Stimulated activated CD4-positive, alpha-beta T cell treated with anti-CD3 and anti-CD28 coated beads, Interleukin-12 subunit alpha, Interleukin-12 subunit beta, amount 100 ng/mL, for 4 hours (primary cell): ENCODE measurements around the gene TOMM40L.

ENCODE experiments used
- DNase-seq: peaks from one replicate; pipeline ENCODE4 v3.0.0-alpha.2; 2020

TOMM40L gene

GRCh38 chr1:161258439-161259344, 32.8 kb downstream of the TOMM40L start, which contains the start of gene PCP4L1:
Gene PCP4L1 (plus strand): TSS chr1:161258745. CDS start chr1:161258975, 230 bp downstream.
- DNase-seq, result peak; percentile 41

GRCh38 chr1:161259345-161259702, 33.5 kb downstream of the TOMM40L start:
- no peak for DNase-seq

- DNase-seq, result no peak
Measured at GRCh38 chr1:161259765-161260164, 33.9 kb downstream of the TOMM40L start.

GRCh38 chr1:161260376-161261260, 34.8 kb downstream of the TOMM40L start:
- no peak for DNase-seq

GRCh38 chr1:161261261-161262235, 35.7 kb downstream of the TOMM40L start:
- DNase-seq, result no peak

- no peak for DNase-seq
Measured at GRCh38 chr1:161265305-161265704, 39.4 kb downstream of the TOMM40L start.

GRCh38 chr1:161266202-161266601, 40.3 kb downstream of the TOMM40L start:
- DNase-seq, result no peak

- no peak for DNase-seq
Measured at GRCh38 chr1:161266836-161267235, 41.0 kb downstream of the TOMM40L start.

GRCh38 chr1:161267321-161267720, 41.5 kb downstream of the TOMM40L start:
- no peak for DNase-seq

- DNase-seq, result no peak
Measured at GRCh38 chr1:161273402-161273801, 47.5 kb downstream of the TOMM40L start.

- no peak for DNase-seq
Measured at GRCh38 chr1:161274874-161275273, 49.0 kb downstream of the TOMM40L start.
